ENCODE results near the gene RARB.

RARB gene

GRCh38 chr3:25448750-25449692 lies 21.0 kb downstream of the RARB start:
- DNase-seq = no peak

GRCh38 chr3:25449857-25450256 lies 21.8 kb downstream of the RARB start:
- no peak for DNase-seq

GRCh38 chr3:25452192-25452591 lies 24.1 kb downstream of the RARB start:
- no peak for DNase-seq

- DNase-seq = no peak
Observed at GRCh38 chr3:25452740-25453139, 24.7 kb downstream of the RARB start.

GRCh38 chr3:25453619-25454004 lies 25.5 kb downstream of the RARB start:
- no peak for DNase-seq

GRCh38 chr3:25454005-25454927 lies 26.2 kb downstream of the RARB start:
- no peak for DNase-seq

GRCh38 chr3:25455441-25456132 lies 27.5 kb downstream of the RARB start:
- no peak for DNase-seq

GRCh38 chr3:25456723-25457670 lies 28.9 kb downstream of the RARB start:
- DNase-seq = no peak

- DNase-seq = no peak
Observed at GRCh38 chr3:25457671-25458419, 29.8 kb downstream of the RARB start.

- no peak for DNase-seq
Observed at GRCh38 chr3:25458420-25458814, 30.4 kb downstream of the RARB start.

- DNase-seq = peak; percentile 32 to 55
Observed at GRCh38 chr3:25460751-25461150, 32.7 kb downstream of the RARB start.

- DNase-seq = no peak
Observed at GRCh38 chr3:25461946-25462345, 33.9 kb downstream of the RARB start.

- DNase-seq = no peak
Observed at GRCh38 chr3:25462495-25462894, 34.4 kb downstream of the RARB start.

GRCh38 chr3:25463836-25464418 lies 35.9 kb downstream of the RARB start:
- DNase-seq = no peak

GRCh38 chr3:25465266-25465860 lies 37.3 kb downstream of the RARB start:
- no peak for DNase-seq

- DNase-seq = no peak
Observed at GRCh38 chr3:25468866-25469319, 40.8 kb downstream of the RARB start.

GRCh38 chr3:25469558-25469957 lies 41.5 kb downstream of the RARB start:
- no peak for DNase-seq

- DNase-seq = no peak
Observed at GRCh38 chr3:25471081-25471768, 43.2 kb downstream of the RARB start.

- DNase-seq = no peak
Observed at GRCh38 chr3:25472153-25472552, 44.1 kb downstream of the RARB start.

GRCh38 chr3:25472731-25473130 lies 44.7 kb downstream of the RARB start:
- DNase-seq = no peak
